Measurements from ENCODE around the gene MOB3A.
"Not testable (repeated sequence)": the region's sequence is repeated elsewhere in the genome, so short reads cannot be mapped to it uniquely, and the experiment has no call there.

Gene MOB3A

DNA sequence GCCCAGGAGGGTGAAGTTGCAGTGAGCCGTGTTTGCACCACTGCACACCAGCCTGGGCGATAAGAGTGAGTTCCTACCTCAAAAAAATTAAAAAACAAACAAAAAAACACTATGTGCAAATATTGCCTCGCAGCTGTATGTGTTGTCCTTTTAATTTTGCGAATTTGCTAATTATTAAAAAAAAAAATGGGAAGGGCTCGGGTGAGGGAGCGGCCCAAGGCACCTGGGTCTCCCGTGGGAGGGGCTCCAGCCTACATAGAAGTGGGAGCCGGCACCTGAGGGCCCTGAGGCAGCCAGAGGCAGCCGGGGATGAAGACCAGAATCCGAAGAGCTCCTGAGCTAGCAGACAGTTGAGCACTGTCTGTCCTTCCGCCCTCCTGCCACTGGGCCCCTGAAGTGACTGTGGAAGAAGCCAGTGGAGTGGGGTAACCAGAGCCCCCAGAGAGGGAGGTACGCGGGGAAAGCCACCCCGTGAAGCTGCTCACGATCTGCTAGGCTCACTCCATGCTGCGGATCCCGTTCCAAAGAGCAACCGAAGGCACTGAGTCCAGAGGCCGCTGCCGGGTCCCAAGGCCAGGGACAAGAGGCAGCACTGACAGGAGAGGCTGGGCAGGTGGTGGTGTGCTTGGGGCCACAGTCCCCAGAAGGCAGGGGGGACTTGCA is 7.0 kb upstream of the MOB3A start:
- no peak for DNase-seq

DNA sequence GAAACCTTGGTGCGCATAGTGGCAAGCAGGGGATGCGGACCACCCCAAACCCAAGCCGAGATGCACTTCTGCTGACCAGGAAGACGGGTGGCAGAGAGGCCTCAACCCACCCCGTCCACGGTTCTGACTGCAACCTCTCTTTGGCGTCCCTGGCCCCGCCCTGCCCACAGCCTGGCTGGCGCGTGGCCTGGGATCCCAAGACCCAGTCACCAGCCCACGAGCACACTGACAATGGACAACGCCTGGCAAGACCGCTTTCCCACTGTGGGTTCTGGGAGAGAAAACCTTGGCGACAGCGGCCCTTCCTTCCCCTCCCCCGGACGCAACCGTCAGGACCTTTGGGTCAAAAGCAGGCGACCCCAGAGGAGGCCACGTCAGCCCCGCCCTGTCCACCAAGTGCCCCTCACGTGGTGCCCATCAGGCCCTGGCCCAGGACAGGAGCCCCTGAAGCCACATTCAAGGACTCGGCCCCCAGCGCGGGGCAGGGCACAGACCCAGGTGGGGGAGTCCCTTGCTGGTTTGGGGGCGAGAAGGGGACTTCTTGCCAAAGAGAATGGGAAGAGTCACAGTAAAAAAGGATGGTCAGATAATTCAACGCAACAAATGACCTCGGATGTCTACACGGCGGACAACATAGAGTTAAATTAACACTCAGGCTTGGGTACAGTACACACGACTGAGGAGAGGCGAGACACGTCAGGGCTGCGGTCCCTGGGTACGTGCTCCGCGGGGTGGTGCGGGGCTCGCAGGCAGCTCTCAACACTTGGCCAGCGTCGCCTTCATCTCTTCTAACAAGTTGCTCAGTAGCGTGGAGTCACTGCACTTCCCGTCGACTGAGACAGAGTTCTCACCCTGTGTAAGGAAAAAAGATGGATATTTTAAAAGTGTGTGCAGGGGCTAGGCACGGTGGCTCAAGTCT is 5.5 kb upstream of the MOB3A start:
- no peak for DNase-seq

DNA sequence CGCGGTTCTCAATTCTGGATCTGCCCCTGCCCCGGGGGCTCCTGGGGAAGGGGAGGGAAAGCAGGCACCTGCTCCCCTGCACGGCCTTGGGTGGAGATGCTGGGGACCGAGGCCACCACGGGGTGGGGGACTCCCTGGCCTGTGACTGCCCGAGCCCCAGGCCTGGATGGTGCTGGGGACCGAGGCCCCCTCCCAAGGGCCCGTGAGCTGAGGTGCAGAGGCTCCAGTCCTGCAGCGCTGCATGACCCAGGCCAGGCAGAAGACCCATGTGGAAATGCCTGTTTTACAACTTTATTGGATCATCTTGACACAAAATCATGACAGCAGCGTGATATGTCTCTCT is 4.6 kb upstream of the MOB3A start:
- DNase-seq, result no peak

- DNase-seq, result no peak
Observed at GRCh38 chr19:2099937-2100718, 4.0 kb upstream of the MOB3A start.

DNA sequence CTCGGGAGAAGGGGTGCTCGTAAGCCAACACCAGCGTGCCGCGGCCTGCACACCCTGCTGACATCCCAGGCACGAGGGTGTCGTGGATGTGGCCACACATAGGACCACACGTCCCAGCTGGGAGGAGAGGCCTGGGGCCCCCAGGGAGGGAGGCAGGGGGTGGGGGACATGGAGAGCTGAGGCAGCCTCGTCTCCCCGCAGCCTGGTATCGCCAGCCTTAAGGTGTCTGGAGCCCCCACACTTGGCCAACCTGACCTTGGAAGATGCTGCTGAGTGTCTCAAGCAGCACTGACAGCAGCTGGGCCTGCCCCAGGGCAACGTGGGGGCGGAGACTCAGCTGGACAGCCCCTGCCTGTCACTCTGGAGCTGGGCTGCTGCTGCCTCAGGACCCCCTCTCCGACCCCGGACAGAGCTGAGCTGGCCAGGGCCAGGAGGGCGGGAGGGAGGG is 3.0 kb upstream of the MOB3A start:
- DNase-seq, result no peak

DNA sequence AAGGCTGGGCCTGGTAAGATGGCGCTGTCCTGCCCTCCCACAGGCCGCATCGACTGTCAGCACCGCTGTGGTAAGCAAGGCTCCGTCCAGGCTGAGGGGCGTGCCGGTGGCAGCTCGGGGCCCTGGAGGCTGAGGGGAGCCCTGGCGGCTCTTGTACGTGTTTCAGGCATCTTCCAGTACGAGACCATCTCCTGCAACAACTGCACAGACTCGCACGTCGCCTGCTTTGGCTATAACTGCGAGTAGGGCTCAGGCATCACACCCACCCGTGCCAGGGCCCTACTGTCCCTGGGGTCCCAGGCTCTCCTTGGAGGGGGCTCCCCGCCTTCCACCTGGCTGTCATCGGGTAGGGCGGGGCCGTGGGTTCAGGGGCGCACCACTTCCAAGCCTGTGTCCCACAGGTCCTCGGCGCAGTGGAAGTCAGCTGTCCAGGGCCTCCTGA is 1.8 kb upstream of the MOB3A start:
- DNase-seq, result no peak

DNA sequence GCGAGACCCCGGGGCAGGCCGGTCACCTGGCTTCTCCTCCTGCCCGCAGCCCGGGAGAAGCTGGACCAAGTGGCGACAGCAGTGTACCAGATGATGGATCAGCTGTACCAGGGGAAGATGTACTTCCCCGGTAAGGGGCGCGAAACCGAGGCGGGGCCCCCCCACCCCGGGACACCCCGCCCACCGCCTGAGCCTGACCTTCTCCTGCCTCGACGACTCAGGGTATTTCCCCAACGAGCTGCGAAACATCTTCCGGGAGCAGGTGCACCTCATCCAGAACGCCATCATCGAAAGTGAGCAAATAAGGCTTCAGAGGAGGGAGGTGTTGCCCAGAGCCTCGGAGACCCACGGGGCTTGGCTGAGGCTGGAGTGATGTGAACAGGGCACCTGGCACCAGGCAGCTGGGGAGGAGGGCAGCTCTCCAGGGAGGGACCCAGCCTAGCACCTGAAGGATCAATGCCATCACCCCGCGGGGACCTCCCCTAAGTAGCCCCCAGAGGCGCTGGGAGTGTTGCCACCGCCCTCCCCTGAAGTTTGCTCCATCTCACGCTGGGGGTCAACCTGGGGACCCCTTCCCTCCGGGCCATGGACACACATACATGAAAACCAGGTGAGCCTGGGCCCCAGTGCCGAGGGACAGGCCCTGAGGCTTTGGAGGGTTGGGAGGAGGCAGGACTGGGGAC is 1.2 kb upstream of the MOB3A start:
- DNase-seq, result peak; percentile 28

DNA sequence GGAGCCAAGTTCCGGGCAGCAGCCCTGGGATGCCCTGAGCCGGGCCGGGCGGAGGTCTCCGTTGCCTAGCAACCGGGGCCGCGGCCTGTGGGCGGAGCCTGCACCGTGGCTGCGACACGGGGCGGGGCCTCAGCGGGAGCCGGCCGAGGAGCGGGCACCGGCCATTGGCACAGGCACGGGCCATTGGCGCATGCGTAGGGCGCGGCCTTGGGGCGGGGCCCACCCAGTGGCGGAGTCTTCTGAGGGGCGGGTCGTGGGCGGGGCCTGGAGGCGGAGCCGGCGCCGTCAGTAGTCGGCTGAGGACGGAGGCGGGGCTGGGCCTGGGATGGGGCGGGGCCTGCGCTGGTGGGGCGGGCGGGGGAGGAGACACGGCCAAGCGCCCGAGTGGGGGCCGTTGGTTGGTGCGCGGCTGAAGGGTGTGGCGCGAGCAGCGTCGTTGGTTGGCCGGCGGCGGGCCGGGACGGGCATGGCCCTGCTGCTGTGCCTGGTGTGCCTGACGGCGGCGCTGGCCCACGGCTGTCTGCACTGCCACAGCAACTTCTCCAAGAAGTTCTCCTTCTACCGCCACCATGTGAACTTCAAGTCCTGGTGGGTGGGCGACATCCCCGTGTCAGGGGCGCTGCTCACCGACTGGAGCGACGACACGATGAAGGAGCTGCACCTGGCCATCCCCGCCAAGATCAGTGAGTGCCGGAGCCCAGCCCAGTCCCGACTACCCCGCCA is 515 bp upstream of the MOB3A start, which contains the start of gene IZUMO4:
Gene IZUMO4, plus strand, starts transcription at position 436 of the 723 bp plus-strand sequence. Its CDS starts 31 bp downstream, at position 467.
- DNase-seq, result peak; percentile 89

- not testable (repeated sequence) for DNase-seq
Observed at GRCh38 chr19:2091926-2092525, 4.1 kb downstream of the MOB3A start.

DNA sequence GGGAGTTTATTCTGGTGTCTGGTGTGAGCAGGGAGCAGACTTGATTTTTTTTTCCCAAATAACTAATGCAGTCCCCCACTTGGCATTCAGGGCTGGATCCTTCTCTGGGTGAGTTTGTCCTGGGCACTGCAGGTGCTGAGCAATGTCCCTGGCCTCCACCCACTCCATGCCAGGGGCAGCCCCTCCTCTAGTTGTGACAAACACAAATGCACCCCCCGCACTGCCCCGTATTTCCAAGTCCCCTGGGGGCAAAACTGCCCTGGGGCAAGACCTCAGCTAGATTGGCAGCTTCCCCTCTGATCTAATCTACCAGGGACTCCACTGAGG is 6.4 kb downstream of the MOB3A start:
- no peak for DNase-seq

- no peak for DNase-seq
Observed at GRCh38 chr19:2089001-2089711, 7.0 kb downstream of the MOB3A start.

- DNase-seq, result no peak
Observed at GRCh38 chr19:2087621-2088100, 8.5 kb downstream of the MOB3A start.

- DNase-seq, result not testable (repeated sequence)
Observed at GRCh38 chr19:2086695-2087620, 9.2 kb downstream of the MOB3A start.

DNA sequence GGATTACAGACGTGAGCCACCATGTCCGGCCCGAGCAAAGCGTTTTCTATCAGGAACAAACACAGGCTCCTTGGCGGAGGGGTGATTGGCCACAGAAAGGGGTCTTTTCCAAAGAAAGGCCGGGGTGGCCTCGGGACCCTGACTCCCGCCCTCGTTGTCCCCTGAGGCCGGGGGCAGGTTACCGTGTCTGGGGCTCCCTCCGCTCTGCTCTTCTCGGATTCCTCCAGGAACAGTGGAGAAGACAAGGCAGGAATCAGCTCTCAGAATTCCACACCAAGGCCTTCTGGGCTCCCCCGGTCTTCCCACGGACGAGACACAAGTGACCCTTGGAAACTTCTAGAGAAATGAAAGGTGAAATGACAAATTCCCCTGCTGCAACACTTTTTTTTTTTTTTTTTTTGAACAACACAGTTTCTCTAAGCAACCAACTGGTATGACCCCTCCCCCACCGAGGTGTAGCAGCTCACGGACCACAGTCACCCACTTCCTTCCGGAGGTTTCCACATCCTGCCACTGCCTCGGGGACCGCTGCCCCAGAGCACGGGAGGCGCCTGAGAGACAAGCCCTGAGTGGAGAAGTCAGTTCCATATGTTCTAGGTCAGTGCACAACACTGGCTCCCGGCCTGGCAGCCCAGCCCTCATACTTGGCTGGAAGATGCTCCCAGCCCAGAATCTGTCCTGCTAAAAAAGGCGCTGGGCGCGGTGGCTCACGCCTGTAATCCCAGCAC is 11.0 kb downstream of the MOB3A start:
- no peak for DNase-seq

- DNase-seq, result no peak
Observed at GRCh38 chr19:2083174-2083854, 12.8 kb downstream of the MOB3A start.

DNA sequence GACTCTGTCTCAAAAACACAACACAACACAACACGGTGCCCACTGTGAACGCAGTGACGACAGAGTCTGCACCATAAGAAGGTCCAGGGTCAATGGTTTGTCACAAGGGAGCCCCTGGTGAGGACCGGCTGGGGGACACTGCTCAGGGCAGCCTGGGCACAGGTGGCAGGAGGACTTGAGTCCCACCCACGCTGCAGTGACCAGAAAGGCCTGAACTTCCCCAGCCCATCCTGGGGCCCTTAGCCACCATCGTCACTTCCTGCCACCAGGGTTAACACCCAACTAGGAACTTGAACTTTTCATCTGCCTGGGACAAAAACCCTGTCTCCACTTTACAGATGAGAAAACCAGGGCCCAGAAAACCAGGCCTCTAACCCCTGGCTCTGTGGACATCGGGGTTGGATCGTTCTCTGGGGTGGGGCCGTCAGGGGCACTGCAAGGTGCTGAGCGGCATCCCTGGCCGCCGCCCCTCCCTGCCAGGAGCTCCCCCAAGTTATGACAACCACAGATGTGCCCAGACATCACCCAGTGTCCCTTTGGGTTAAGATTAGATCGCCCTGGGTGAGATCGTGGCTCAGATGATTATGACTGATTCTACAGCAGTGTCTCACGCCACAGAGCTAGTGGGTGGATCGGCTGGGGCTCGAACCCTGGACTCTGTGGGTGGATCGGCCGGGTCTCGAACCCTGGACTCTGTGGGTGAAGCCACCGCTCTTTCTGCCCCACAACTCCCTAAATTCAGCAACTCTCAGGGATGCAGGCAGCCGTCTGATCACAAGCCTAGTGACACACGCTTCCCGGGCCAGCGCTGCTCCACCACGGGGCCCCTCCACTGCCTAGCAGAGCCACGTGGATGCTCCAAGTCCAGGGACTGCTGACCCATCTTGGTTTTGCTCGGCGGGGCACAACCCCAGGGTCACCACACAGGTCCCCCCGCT is 14.0 kb downstream of the MOB3A start:
- DNase-seq, result no peak

- DNase-seq, result no peak
Observed at GRCh38 chr19:2080336-2080988, 15.7 kb downstream of the MOB3A start.
